Naive thymus-derived CD8-positive, alpha-beta T cell (primary cell): ENCODE measurements around the gene PNPLA7. TPM values are rescaled to one million over a fixed set of nuclear protein-coding genes. Genes with fewer than 3 reads are reported as not detected.

ENCODE experiments used
- ATAC-seq, 2 donors: fragments of 150-1000 bp; cut with Tn5 transposase in 1 of 2; sonication (Bioruptor Pico), chemical (Tn5 transposase) in 1 of 2; 1 replicate in 1 of 2; 2 replicates in 1 of 2; pipeline ENCODE4 v1.10.0; 2021; ENCODE audit warnings: mild to moderate bottlenecking in 2 of 2, moderate library complexity in 2 of 2
- POLR2A ChIA-PET: fragments of 350-600 bp; sonication (Branson Sonifier 250); formaldehyde crosslinking; loops from one replicate; lab custom pipeline; 2021; ENCODE audit warnings: antibody characterized with exemption; lab: Charles Lee
- DNase-seq, 10 donors: peaks; one replicate each; pipeline versions ENCODE4 v3.0.0 to v3.0.0-alpha.2; 2020 to 2022
- H3K27ac Mint-ChIP-seq, 10 donors: one replicate each; pipeline ENCODE4 v1.8.0; 2020 to 2022; ENCODE audit warnings: mild to moderate bottlenecking in 10 of 10, mixed read lengths in 10 of 10, moderate library complexity in 4 of 10, inconsistent platforms in 1 of 10
- H3K27me3 Mint-ChIP-seq, 5 donors: one replicate each; pipeline ENCODE4 v1.8.0; 2021 to 2022; ENCODE audit warnings: mixed read lengths in 5 of 5
- H3K36me3 Mint-ChIP-seq, 3 donors: one replicate each; pipeline ENCODE4 v1.8.0; 2020 to 2022; ENCODE audit warnings: mixed read lengths in 3 of 3, mild to moderate bottlenecking in 2 of 3, inconsistent platforms in 1 of 3
- H3K4me1 Mint-ChIP-seq, 4 donors: one replicate each; pipeline ENCODE4 v1.8.0; 2021 to 2022; ENCODE audit warnings: mixed read lengths in 4 of 4
- H3K4me3 Mint-ChIP-seq, 10 donors: one replicate each; pipeline ENCODE4 v1.8.0; 2020 to 2022; ENCODE audit warnings: mild to moderate bottlenecking in 10 of 10, mixed read lengths in 10 of 10, moderate library complexity in 6 of 10, inconsistent platforms in 1 of 10
- H3K9me3 Mint-ChIP-seq, 9 donors: one replicate each; pipeline ENCODE4 v1.8.0; 2020 to 2022; ENCODE audit warnings: mixed read lengths in 9 of 9, mild to moderate bottlenecking in 3 of 9, inconsistent platforms in 1 of 9, moderate library complexity in 1 of 9
- polyA plus RNA-seq, 3 donors: library from polyadenylated mRNA; unstranded; fragments of 300-500 nt; fragmentation: Illumina TruSeq; gene quantifications; one replicate each; pipeline ENCODE4 v1.2.3, GENCODE V29; 2021
- total RNA-seq, 8 experiments: library from RNA in 2 of 8; stranded (reverse) in 2 of 8; gene quantifications; one replicate each; pipeline ENCODE4 v1.2.3 and lab custom pipeline; 2021 to 2026

The PNPLA7 gene
- total and polyA plus RNA-seq, 5 experiments from 2014 or later: 1.2 to 15.7 (median 2.3) TPM

GRCh38 chr9:137427454-137428310, 122.5 kb downstream of the PNPLA7 start:
- Mint-ChIP-seq H3K9me3 (no peaks in the 10 kb centered on the region), H3K4me1 (peaks cover 0 to 7% (median 6%) of the 10 kb centered on the region in 4 donors), H3K36me3 (no peaks in the 10 kb centered on the region), H3K27ac (no peak overlapping the region), H3K4me3 (no peak overlapping the region), H3K27me3 (no peaks in the 10 kb centered on the region)
- ATAC-seq (no peak), DNase-seq (no peak)
- POLR2A ChIA-PET: interaction anchor here (0.5 to 1.2 kb wide), 2 partner anchors 125 to 165 kb away, joined by 3 to 4 read pairs; partner anchors contain the start of gene NRARP

GRCh38 chr9:137426018-137426681, 124.1 kb downstream of the PNPLA7 start:
- DNase-seq (peak in 1 of 10 donors; percentile 57), ATAC-seq (no peak)
- H3K27me3 Mint-ChIP-seq: no peaks in the 10 kb centered on the region
- no peaks in the 10 kb centered on the region for H3K9me3 Mint-ChIP-seq
- H3K36me3 Mint-ChIP-seq: no peaks in the 10 kb centered on the region
- POLR2A ChIA-PET: no interaction called here
- H3K27ac Mint-ChIP-seq: no peak overlapping the region
- peaks cover 0 to 17% (median 10%) of the 10 kb centered on the region in 4 donors for H3K4me1 Mint-ChIP-seq
- peak overlapping the region in 2 of 10 donors; percentile 22 to 45 for H3K4me3 Mint-ChIP-seq

GRCh38 chr9:137423514-137424291, 126.5 kb downstream of the PNPLA7 start:
- DNase-seq (peak in 1 of 10 donors; percentile 63), ATAC-seq (peak; percentile 3 to 69)
- Mint-ChIP-seq H3K9me3 (no peaks in the 10 kb centered on the region), H3K27me3 (no peaks in the 10 kb centered on the region), H3K4me1 (peaks cover 0 to 20% (median 11%) of the 10 kb centered on the region in 4 donors), H3K36me3 (no peaks in the 10 kb centered on the region), H3K4me3 (peak overlapping the region in 9 of 10 donors; percentile 63 to 80 (median 77)), H3K27ac (peak overlapping the region in 2 of 10 donors; percentile 47 to 78)
- POLR2A ChIA-PET: interaction anchor here (0.6 to 2.5 kb wide), 16 partner anchors 12 to 187 kb away, joined by 3 to 26 read pairs (median 4); partner anchors contain the start of genes MRPL41, NRARP, NSMF and TUBB4B

- H3K36me3 Mint-ChIP-seq: no peaks in the 10 kb centered on the region
Observed at GRCh38 chr9:137422604-137423513, 127.3 kb downstream of the PNPLA7 start, which contains the start of the genes EXD3 and NOXA1. Gene EXD3, minus strand, starts transcription at chr9:137423162. Its CDS starts 27,805 bp downstream, at chr9:137395357. Gene NOXA1, plus strand, starts transcription at chr9:137423393. Its CDS starts 137 bp downstream, at chr9:137423530.

GRCh38 chr9:137421838-137422603, 128.2 kb downstream of the PNPLA7 start:
- DNase-seq: peak in 1 of 10 donors; percentile 41
- Mint-ChIP-seq H3K4me3 (peak overlapping the region; percentile 70 to 91 (median 82)), H3K9me3 (no peaks in the 10 kb centered on the region), H3K4me1 (peaks cover 0 to 20% (median 11%) of the 10 kb centered on the region in 4 donors), H3K27ac (peak overlapping the region in 9 of 10 donors; percentile 48 to 84 (median 69)), H3K27me3 (no peaks in the 10 kb centered on the region), H3K36me3 (no peaks in the 10 kb centered on the region)
- no peak for ATAC-seq
- POLR2A ChIA-PET: interaction anchor here (0.7 to 2.5 kb wide), 10 partner anchors 9 to 182 kb away, joined by 3 to 26 read pairs (median 6); partner anchors contain the start of genes NRARP, NSMF and TUBB4B

More at GRCh38 chr9:137422604-137423513, 127.3 kb downstream of the PNPLA7 start, which contains the start of the genes EXD3 and NOXA1:
- Mint-ChIP-seq H3K27ac (peak within 1 kb of the TSS; percentile 48 to 87 (median 76)), H3K4me3 (peak within 1 kb of the TSS; percentile 70 to 91 (median 82)), H3K9me3 (no peaks in the 10 kb centered on the region), H3K4me1 (peaks cover 0 to 20% (median 11%) of the 10 kb centered on the region in 4 donors), H3K27me3 (no peaks in the 10 kb centered on the region)
- ATAC-seq (peak; percentile 83 to 89), DNase-seq (peak; percentile 85 to 98 (median 93))
- POLR2A ChIA-PET: interaction anchor here (0.6 to 2.5 kb wide), 19 partner anchors 10 to 186 kb away, joined by 3 to 26 read pairs (median 4); partner anchors contain the start of genes MRPL41, NELFB, NRARP and NSMF

GRCh38 chr9:137417161-137418021, 132.8 kb downstream of the PNPLA7 start:
- no peaks in the 10 kb centered on the region for H3K9me3 Mint-ChIP-seq
- peaks cover 0 to 32% (median 10%) of the 10 kb centered on the region in 4 donors for H3K4me1 Mint-ChIP-seq
- H3K4me3 Mint-ChIP-seq: peak overlapping the region in 9 of 10 donors; percentile 30 to 75 (median 60)
- no peaks in the 10 kb centered on the region for H3K27me3 Mint-ChIP-seq
- POLR2A ChIA-PET: no interaction called here
- H3K27ac Mint-ChIP-seq: peak overlapping the region in 2 of 10 donors; percentile 79 to 81
- no peaks in the 10 kb centered on the region for H3K36me3 Mint-ChIP-seq
- ATAC-seq (peak; percentile 39 to 69), DNase-seq (peak in 1 of 10 donors; percentile 60)

- H3K27ac Mint-ChIP-seq: no peak overlapping the region
- DNase-seq (peak in 1 of 10 donors; percentile 50), ATAC-seq (no peak)
- no peaks in the 10 kb centered on the region for H3K27me3 Mint-ChIP-seq
- POLR2A ChIA-PET: no interaction called here
- H3K36me3 Mint-ChIP-seq: no peaks in the 10 kb centered on the region
- peak overlapping the region in 3 of 10 donors; percentile 45 to 67 (median 60) for H3K4me3 Mint-ChIP-seq
- peaks cover 0 to 27% (median 9%) of the 10 kb centered on the region in 4 donors for H3K4me1 Mint-ChIP-seq
- no peaks in the 10 kb centered on the region for H3K9me3 Mint-ChIP-seq
Observed at GRCh38 chr9:137416563-137417151, 133.5 kb downstream of the PNPLA7 start.

- Mint-ChIP-seq H3K27me3 (no peaks in the 10 kb centered on the region), H3K4me1 (peaks cover 0 to 24% (median 10%) of the 10 kb centered on the region in 4 donors), H3K9me3 (no peaks in the 10 kb centered on the region), H3K27ac (no peak overlapping the region), H3K4me3 (peak overlapping the region in 1 of 10 donors; percentile 16), H3K36me3 (no peaks in the 10 kb centered on the region)
- ATAC-seq (no peak), DNase-seq (peak in 1 of 10 donors; percentile 50)
- POLR2A ChIA-PET: no interaction called here
Observed at GRCh38 chr9:137416006-137416562, 134.1 kb downstream of the PNPLA7 start.

GRCh38 chr9:137415451-137415850, 134.8 kb downstream of the PNPLA7 start:
- Mint-ChIP-seq H3K4me3 (no peak overlapping the region), H3K27me3 (no peaks in the 10 kb centered on the region), H3K36me3 (no peaks in the 10 kb centered on the region), H3K27ac (no peak overlapping the region), H3K9me3 (no peaks in the 10 kb centered on the region), H3K4me1 (peaks cover 0 to 24% (median 10%) of the 10 kb centered on the region in 4 donors)
- POLR2A ChIA-PET: no interaction called here
- DNase-seq (peak in 1 of 10 donors; percentile 60), ATAC-seq (no peak)
